Tibial artery (tissue), 4 donors: Measurements from ENCODE around the gene BZW2.

ENCODE experiments used
- DNase-seq, 2 donors: peaks; one replicate each; pipeline ENCODE4 v3.0.0-alpha.2; 2019
- H3K27ac ChIP-seq, 2 donors: fragments of 200-600 bp; sonication (generic) in 1 of 2; 1 replicate in 1 of 2; 2 replicates in 1 of 2; pipeline ENCODE4 v1.5.1; 2018 to 2019; ENCODE audit warnings: mild to moderate bottlenecking in 1 of 2
- H3K27me3 ChIP-seq, 2 donors: fragments of 200-600 bp; sonication (generic) in 1 of 2; one replicate each; pipeline versions ENCODE4 v1.5.1 to v1.6.0; 2016 to 2019
- H3K36me3 ChIP-seq, 3 donors: fragments of 200-600 bp; sonication (generic) in 2 of 3; one replicate each; pipeline ENCODE4 v1.5.1; 2016 to 2019; ENCODE audit warnings: mild to moderate bottlenecking in 2 of 3
- H3K4me1 ChIP-seq, 4 donors: fragments of 200-600 bp; sonication (generic) in 2 of 4; 1 replicate in 3 of 4; 2 replicates in 1 of 4; pipeline ENCODE4 v1.5.1; 2016 to 2019
- H3K4me3 ChIP-seq, 2 donors: fragments of 200-600 bp; sonication (generic) in 1 of 2; 1 replicate in 1 of 2; 2 replicates in 1 of 2; pipeline ENCODE4 v1.5.1; 2018 to 2019; ENCODE audit warnings: mild to moderate bottlenecking in 2 of 2
- H3K9me3 ChIP-seq, 3 donors: fragments of 200-600 bp; sonication (generic) in 1 of 3; one replicate each; pipeline ENCODE4 v1.5.1; 2016 to 2019
- intact Hi-C: fragments of 100-400 bp; cut with DNase I; formaldehyde crosslinking; loops from one replicate; pipeline ENCODE4 v1.15.0; 2023; ENCODE audit warnings: low total_unique reads
- TF ChIP-seq, protein P1 (sequence below), 2 experiments: fragments of 200-600 bp in 1 of 2; fragments of 450-650 bp in 1 of 2; IDR thresholded peaks; one replicate each; pipeline ENCODE4 v1.5.1; 2017 to 2019; ENCODE audit warnings: antibody characterized with exemption in 2 of 2, mild to moderate bottlenecking in 1 of 2, moderate library complexity in 1 of 2

Gene BZW2

DNA sequence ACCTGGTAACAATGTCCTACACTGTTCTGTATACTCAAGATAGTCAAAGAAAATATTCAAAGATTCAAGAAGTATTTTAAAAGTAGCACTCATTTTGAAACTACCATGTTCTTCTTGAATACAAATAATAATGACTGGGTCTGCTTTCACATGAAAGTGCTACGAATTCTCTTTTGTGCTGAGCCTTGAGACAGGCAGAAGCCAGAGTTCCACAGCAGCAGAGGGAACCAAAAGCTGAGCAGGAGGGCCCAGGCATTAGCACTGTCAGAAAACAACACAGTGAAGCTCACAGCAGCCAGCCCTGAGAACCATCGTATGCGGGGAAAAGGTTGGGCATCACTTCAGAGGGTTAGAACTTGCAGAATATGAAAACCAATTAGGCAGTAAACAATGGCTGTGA is 39.3 kb upstream of the BZW2 start:
- TF ChIP-seq, protein P1, sequence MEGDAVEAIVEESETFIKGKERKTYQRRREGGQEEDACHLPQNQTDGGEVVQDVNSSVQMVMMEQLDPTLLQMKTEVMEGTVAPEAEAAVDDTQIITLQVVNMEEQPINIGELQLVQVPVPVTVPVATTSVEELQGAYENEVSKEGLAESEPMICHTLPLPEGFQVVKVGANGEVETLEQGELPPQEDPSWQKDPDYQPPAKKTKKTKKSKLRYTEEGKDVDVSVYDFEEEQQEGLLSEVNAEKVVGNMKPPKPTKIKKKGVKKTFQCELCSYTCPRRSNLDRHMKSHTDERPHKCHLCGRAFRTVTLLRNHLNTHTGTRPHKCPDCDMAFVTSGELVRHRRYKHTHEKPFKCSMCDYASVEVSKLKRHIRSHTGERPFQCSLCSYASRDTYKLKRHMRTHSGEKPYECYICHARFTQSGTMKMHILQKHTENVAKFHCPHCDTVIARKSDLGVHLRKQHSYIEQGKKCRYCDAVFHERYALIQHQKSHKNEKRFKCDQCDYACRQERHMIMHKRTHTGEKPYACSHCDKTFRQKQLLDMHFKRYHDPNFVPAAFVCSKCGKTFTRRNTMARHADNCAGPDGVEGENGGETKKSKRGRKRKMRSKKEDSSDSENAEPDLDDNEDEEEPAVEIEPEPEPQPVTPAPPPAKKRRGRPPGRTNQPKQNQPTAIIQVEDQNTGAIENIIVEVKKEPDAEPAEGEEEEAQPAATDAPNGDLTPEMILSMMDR (IDR thresholded peaks at IDR 0.05) = no peak
- Histone ChIP-seq H3K9me3 (no peaks in the 10 kb centered on the region), H3K36me3 (peaks cover 65 to 90% (median 70%) of the 10 kb centered on the region in 3 donors), H3K4me3 (no peak overlapping the region), H3K27me3 (no peaks in the 10 kb centered on the region), H3K4me1 (no peaks in the 10 kb centered on the region), H3K27ac (no peak overlapping the region)
- no peak for DNase-seq
- intact Hi-C loops = no loop called here

DNA sequence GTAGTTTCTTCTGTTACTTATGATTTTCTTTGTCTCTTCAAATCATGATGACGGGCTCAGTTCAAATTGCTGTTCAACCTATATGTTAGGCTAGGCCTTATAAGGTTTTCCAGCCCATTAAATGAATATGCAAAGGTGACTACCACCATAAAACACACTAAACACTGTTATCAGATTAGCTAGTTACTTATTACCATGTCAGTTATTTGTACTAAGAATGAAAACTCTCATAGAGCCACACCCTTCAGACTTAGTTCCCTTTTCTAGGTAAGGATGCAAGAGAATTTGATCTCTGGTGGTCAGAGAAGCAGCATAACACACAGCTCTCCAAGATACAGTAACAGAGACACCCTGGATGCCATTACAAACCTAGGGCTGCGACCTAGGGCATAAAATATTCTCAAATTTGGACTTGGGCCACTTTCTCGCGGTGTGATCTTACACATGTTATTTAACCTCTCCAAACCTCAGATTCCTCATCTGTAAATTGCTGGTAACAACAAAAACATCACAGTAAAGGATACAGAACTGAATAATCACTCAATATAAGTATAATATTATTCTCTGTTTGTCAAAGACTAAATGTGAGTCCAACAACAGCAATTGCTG is 36.0 kb upstream of the BZW2 start:
- no peak for DNase-seq
- Histone ChIP-seq H3K27ac (no peak overlapping the region), H3K27me3 (no peaks in the 10 kb centered on the region), H3K4me1 (no peaks in the 10 kb centered on the region), H3K4me3 (no peak overlapping the region), H3K36me3 (peaks cover 52 to 81% (median 55%) of the 10 kb centered on the region in 3 donors), H3K9me3 (no peaks in the 10 kb centered on the region)
- intact Hi-C loops = no loop called here
- TF ChIP-seq, protein P1 (IDR thresholded peaks at IDR 0.05) = no peak

DNA sequence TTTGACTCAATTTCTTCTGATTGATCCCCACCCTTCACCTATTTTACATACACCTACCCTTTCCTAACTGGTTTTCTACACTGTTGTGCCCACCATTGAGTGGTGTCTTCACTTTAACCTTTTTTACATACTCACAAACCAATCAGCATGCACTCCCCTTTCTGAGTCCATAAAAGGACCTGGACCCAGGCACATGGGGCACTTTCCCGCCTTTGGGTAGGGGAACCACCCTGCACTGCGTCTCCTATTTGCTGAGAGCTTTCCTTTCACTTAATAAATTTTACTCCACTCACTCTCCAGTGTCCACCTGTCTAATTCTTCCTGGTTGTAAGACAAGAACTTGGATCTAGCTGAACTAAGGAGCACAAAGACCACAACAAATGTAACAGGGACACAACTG is 34.3 kb upstream of the BZW2 start:
- peaks cover 55 to 81% (median 63%) of the 10 kb centered on the region in 3 donors for H3K36me3 ChIP-seq
- DNase-seq = no peak
- H3K27me3 ChIP-seq = no peaks in the 10 kb centered on the region
- no peaks in the 10 kb centered on the region for H3K4me1 ChIP-seq
- H3K4me3 ChIP-seq = no peak overlapping the region
- no peak overlapping the region for H3K27ac ChIP-seq
- intact Hi-C loops = no loop called here
- TF ChIP-seq, protein P1 (IDR thresholded peaks at IDR 0.05) = no peak
- no peaks in the 10 kb centered on the region for H3K9me3 ChIP-seq

DNA sequence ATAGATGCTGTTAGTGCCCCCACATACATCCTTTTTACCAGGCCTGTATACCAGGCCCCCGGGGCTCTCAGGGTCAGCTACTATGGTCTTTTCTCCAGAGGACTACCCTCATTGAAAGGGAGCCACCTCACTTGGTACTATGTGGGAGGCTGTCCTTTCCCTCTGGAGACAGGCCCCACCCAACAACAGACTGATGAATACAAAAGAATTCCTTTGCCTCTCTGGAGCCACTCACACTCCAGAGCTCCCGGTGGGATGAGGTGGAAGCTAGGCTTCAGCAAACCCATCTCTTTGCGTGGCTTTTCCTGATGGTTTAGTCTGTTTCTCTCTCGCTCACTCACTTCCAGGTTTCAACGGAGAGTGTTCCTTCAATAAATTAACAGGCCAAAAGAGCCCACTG is 30.8 kb upstream of the BZW2 start:
- Histone ChIP-seq H3K9me3 (no peaks in the 10 kb centered on the region), H3K4me1 (no peaks in the 10 kb centered on the region), H3K27ac (no peak overlapping the region), H3K36me3 (peaks cover 40 to 78% (median 45%) of the 10 kb centered on the region in 3 donors), H3K4me3 (no peak overlapping the region), H3K27me3 (no peaks in the 10 kb centered on the region)
- no peak for DNase-seq
- TF ChIP-seq, protein P1 (IDR thresholded peaks at IDR 0.05) = no peak
- intact Hi-C loops = no loop called here

DNA sequence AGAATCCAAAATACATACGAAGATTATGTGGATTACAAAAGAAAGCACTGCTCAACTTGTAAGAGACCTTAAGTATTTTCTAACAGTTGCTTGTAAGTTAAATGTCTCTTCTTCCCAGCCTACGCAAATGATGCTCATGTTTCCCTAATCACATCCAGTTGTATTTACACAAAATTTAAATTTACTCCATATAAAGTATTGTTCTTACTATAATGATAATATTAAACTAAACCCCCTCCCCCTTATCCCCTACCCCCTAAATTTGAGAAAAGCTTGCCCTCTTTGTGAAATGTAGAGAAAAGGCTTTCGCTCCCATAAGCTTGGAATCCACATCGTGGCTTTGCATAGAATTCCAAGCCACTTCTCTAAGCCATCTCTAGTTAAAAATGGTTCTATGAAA is 29.9 kb upstream of the BZW2 start:
- H3K4me1 ChIP-seq = no peaks in the 10 kb centered on the region
- H3K9me3 ChIP-seq = no peaks in the 10 kb centered on the region
- intact Hi-C loops = no loop called here
- H3K36me3 ChIP-seq = peaks cover 40 to 75% (median 48%) of the 10 kb centered on the region in 3 donors
- H3K27me3 ChIP-seq = no peaks in the 10 kb centered on the region
- H3K4me3 ChIP-seq = no peak overlapping the region
- DNase-seq = no peak
- no peak overlapping the region for H3K27ac ChIP-seq
- TF ChIP-seq, protein P1 (IDR thresholded peaks at IDR 0.05) = no peak

DNA sequence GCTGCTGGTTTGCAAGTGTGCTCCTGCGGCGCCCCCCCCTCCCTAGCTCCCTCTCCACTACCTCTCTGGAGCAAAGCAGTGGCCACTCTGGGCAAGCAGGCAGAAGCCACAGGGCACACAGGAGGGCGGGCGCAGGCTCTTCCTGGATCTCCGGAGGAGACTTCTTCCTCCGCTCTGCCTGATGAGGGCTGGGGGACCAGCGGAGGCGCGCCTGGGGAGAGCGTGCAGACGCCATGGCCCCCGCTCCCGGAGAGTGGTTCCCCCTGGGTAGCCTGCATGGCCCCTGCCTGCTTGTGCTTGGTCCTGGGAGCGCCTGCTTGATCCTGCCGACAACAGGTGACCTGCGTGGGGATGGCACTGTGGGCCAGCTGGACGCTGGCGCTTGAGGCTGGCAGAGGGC is 29.4 kb upstream of the BZW2 start:
- intact Hi-C loops = no loop called here
- Histone ChIP-seq H3K27me3 (no peaks in the 10 kb centered on the region), H3K27ac (no peak overlapping the region), H3K9me3 (no peaks in the 10 kb centered on the region), H3K4me1 (no peaks in the 10 kb centered on the region), H3K4me3 (no peak overlapping the region), H3K36me3 (peaks cover 40 to 72% (median 48%) of the 10 kb centered on the region in 3 donors)
- DNase-seq = no peak
- TF ChIP-seq, protein P1 (IDR thresholded peaks at IDR 0.05) = no peak
